ENCODE measurements around the gene NRSN1. TPM values are rescaled to one million over a fixed set of nuclear protein-coding genes. Genes with fewer than 3 reads are reported as not detected.
A peak's percentile ranks its signal among the peaks of the same experiment; 100 is the strongest.

The NRSN1 gene
- total and polyA plus RNA-seq, 2 of the 13 experiments (the other 11 are each of a cell fraction or from before 2014, with no cell fraction given): not detected

- TF ChIP-seq MZF1 (CRISPR knock-in tag; IDR thresholded peaks at IDR 0.05; ENCODE audit: borderline replicate concordance) (no peak), ZNF883 (CRISPR knock-in tag; IDR thresholded peaks at IDR 0.05; ENCODE audit: not compliant biosample characterization) (no peak), ZNF138 (CRISPR knock-in tag; IDR thresholded peaks at IDR 0.05; ENCODE audit: low read depth) (peak; percentile 83; the same call in 1 of the 2 replicates), ZNF749 (CRISPR knock-in tag; IDR thresholded peaks at IDR 0.05; ENCODE audit: borderline replicate concordance) (peak; percentile 93; the same call in 1 of the 2 replicates), MLXIP (CRISPR knock-in tag; IDR thresholded peaks at IDR 0.05; ENCODE audit: borderline replicate concordance) (peak; percentile 83; the same call in 1 of the 2 replicates), ZNF18 (CRISPR knock-in tag; IDR thresholded peaks at IDR 0.05; ENCODE audit: insufficient replicate concordance) (peak; percentile 52), PATZ1 (CRISPR knock-in tag; IDR thresholded peaks at IDR 0.05) (no peak; the same call in none of the 2 replicates), TBL1XR1 (IDR thresholded peaks at IDR 0.05; ENCODE audit: borderline replicate concordance, low read length, partially characterized antibody) (no peak), MBNL3 (CRISPR knock-in tag; conservative IDR thresholded peaks at IDR 0.05) (no peak), NRL (CRISPR knock-in tag; IDR thresholded peaks at IDR 0.05; ENCODE audit: borderline replicate concordance) (no peak), HMG20B (CRISPR knock-in tag; conservative IDR thresholded peaks at IDR 0.05) (peak; percentile 74; the same call in 1 of the 2 replicates), ZFYVE20 (CRISPR knock-in tag; IDR thresholded peaks at IDR 0.05; ENCODE audit: borderline replicate concordance, low read depth) (no peak), ZNF343 (CRISPR knock-in tag; IDR thresholded peaks at IDR 0.05) (0 out of 2 replicates have a peak, but pooled peaks have one; percentile 59), ZNF567 (CRISPR knock-in tag; IDR thresholded peaks at IDR 0.05; ENCODE audit: borderline replicate concordance) (0 out of 2 replicates have a peak, but pooled peaks have one; percentile 57), HDAC6 (IDR thresholded peaks at IDR 0.05; ENCODE audit: low read depth, low read length) (no peak), TCF12 (IDR thresholded peaks at IDR 0.05) (no peak), TCF12 (CRISPR knock-in tag; IDR thresholded peaks at IDR 0.05) (no peak), FUBP1 (CRISPR knock-in tag; IDR thresholded peaks at IDR 0.05; ENCODE audit: borderline replicate concordance) (no peak), ZMYM4 (CRISPR knock-in tag; IDR thresholded peaks at IDR 0.05) (peak; percentile 67; the same call in 1 of the 2 replicates)
- TF ChIP-seq, protein P1, sequence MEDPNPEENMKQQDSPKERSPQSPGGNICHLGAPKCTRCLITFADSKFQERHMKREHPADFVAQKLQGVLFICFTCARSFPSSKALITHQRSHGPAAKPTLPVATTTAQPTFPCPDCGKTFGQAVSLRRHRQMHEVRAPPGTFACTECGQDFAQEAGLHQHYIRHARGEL (CRISPR knock-in tag; IDR thresholded peaks at IDR 0.05): no peak
Measured at GRCh38 chr6:24126586-24127192, 674 bp downstream of the NRSN1 start (continued).
